Measurements from ENCODE around the gene NAB1. TPM values are rescaled to one million over a fixed set of nuclear protein-coding genes. Genes with fewer than 3 reads are reported as not detected.
"Not testable (repeated sequence)": the region's sequence is repeated elsewhere in the genome, so short reads cannot be mapped to it uniquely, and the experiment has no call there.

NAB1 gene
- total and polyA plus RNA-seq, 4 donors = 35.8 to 88.1 (median 56.5) TPM

GRCh38 chr2:190701586-190701985 lies 52.7 kb downstream of the NAB1 start:
- no peak overlapping the region for H3K27ac ChIP-seq (ENCODE audit: low read depth, low read length)
- DNase-seq (ENCODE audit: low read depth in 4 of 6, low spot score in 6 of 6) = no peak
- no peak overlapping the region for H3K4me3 ChIP-seq (ENCODE audit: low read depth, low read length)
- no peaks in the 10 kb centered on the region for H3K9me3 ChIP-seq (ENCODE audit: control insufficient read depth, insufficient read depth, low read length)
- H3K27me3 ChIP-seq (ENCODE audit: control insufficient read depth, insufficient read depth, low read length) = no peaks in the 10 kb centered on the region
- WGBS (ENCODE audit: insufficient coverage) = 57% methylated on average over 6 of the region's 7 CpGs
- H3K36me3 ChIP-seq (ENCODE audit: control insufficient read depth, insufficient read depth, low read length) = no peaks in the 10 kb centered on the region
- H3K4me1 ChIP-seq (ENCODE audit: control insufficient read depth, insufficient read depth, low read length) = no peaks in the 10 kb centered on the region

- DNase-seq (ENCODE audit: low read depth in 4 of 6, low spot score in 6 of 6) = no peak
- Histone ChIP-seq H3K27ac (ENCODE audit: low read depth, low read length) (no peak overlapping the region), H3K4me3 (ENCODE audit: low read depth, low read length) (no peak overlapping the region), H3K4me1 (ENCODE audit: control insufficient read depth, insufficient read depth, low read length) (no peaks in the 10 kb centered on the region), H3K9me3 (ENCODE audit: control insufficient read depth, insufficient read depth, low read length) (no peaks in the 10 kb centered on the region), H3K27me3 (ENCODE audit: control insufficient read depth, insufficient read depth, low read length) (no peaks in the 10 kb centered on the region), H3K36me3 (ENCODE audit: control insufficient read depth, insufficient read depth, low read length) (no peaks in the 10 kb centered on the region)
- WGBS (ENCODE audit: insufficient coverage) = 99% methylated on average over 4 of the region's 6 CpGs
Measured at GRCh38 chr2:190705280-190705679, 56.4 kb downstream of the NAB1 start.

GRCh38 chr2:190707726-190708125 lies 58.8 kb downstream of the NAB1 start:
- Histone ChIP-seq H3K27ac (ENCODE audit: low read depth, low read length) (no peak overlapping the region), H3K36me3 (ENCODE audit: control insufficient read depth, insufficient read depth, low read length) (no peaks in the 10 kb centered on the region), H3K27me3 (ENCODE audit: control insufficient read depth, insufficient read depth, low read length) (no peaks in the 10 kb centered on the region), H3K4me3 (ENCODE audit: low read depth, low read length) (no peak overlapping the region), H3K9me3 (ENCODE audit: control insufficient read depth, insufficient read depth, low read length) (no peaks in the 10 kb centered on the region), H3K4me1 (ENCODE audit: control insufficient read depth, insufficient read depth, low read length) (no peaks in the 10 kb centered on the region)
- WGBS (ENCODE audit: insufficient coverage) = 100% methylated on average over 1 of the region's 2 CpGs
- DNase-seq (ENCODE audit: low read depth in 4 of 6, low spot score in 6 of 6) = no peak

- not testable (repeated sequence) for DNase-seq (ENCODE audit: low read depth in 4 of 6, low spot score in 6 of 6); H3K27ac ChIP-seq (ENCODE audit: low read depth, low read length); H3K4me1 ChIP-seq (ENCODE audit: control insufficient read depth, insufficient read depth, low read length); H3K9me3 ChIP-seq (ENCODE audit: control insufficient read depth, insufficient read depth, low read length); H3K27me3 ChIP-seq (ENCODE audit: control insufficient read depth, insufficient read depth, low read length); H3K36me3 ChIP-seq (ENCODE audit: control insufficient read depth, insufficient read depth, low read length); H3K4me3 ChIP-seq (ENCODE audit: low read depth, low read length)
Measured at GRCh38 chr2:190708650-190709049, 59.8 kb downstream of the NAB1 start.

GRCh38 chr2:190711069-190711468 lies 62.2 kb downstream of the NAB1 start:
- H3K27me3 ChIP-seq (ENCODE audit: control insufficient read depth, insufficient read depth, low read length) = no peaks in the 10 kb centered on the region
- H3K27ac ChIP-seq (ENCODE audit: low read depth, low read length) = no peak overlapping the region
- DNase-seq (ENCODE audit: low read depth in 4 of 6, low spot score in 6 of 6) = no peak
- no peak overlapping the region for H3K4me3 ChIP-seq (ENCODE audit: low read depth, low read length)
- H3K36me3 ChIP-seq (ENCODE audit: control insufficient read depth, insufficient read depth, low read length) = no peaks in the 10 kb centered on the region
- 91% methylated on average over 4 of the region's 4 CpGs for whole genome bisulfite sequencing (ENCODE audit: insufficient coverage)
- no peaks in the 10 kb centered on the region for H3K4me1 ChIP-seq (ENCODE audit: control insufficient read depth, insufficient read depth, low read length)
- H3K9me3 ChIP-seq (ENCODE audit: control insufficient read depth, insufficient read depth, low read length) = no peaks in the 10 kb centered on the region

- Histone ChIP-seq H3K9me3 (ENCODE audit: control insufficient read depth, insufficient read depth, low read length) (no peaks in the 10 kb centered on the region), H3K27ac (ENCODE audit: low read depth, low read length) (no peak overlapping the region), H3K4me1 (ENCODE audit: control insufficient read depth, insufficient read depth, low read length) (no peaks in the 10 kb centered on the region), H3K27me3 (ENCODE audit: control insufficient read depth, insufficient read depth, low read length) (no peaks in the 10 kb centered on the region), H3K36me3 (ENCODE audit: control insufficient read depth, insufficient read depth, low read length) (no peaks in the 10 kb centered on the region), H3K4me3 (ENCODE audit: low read depth, low read length) (no peak overlapping the region)
- peak in 1 of 6 donors; percentile 61 for DNase-seq (ENCODE audit: low read depth in 4 of 6, low spot score in 6 of 6)
Measured at GRCh38 chr2:190713471-190713870, 64.6 kb downstream of the NAB1 start.

GRCh38 chr2:190714958-190715357 lies 66.1 kb downstream of the NAB1 start:
- Histone ChIP-seq H3K27ac (ENCODE audit: low read depth, low read length) (no peak overlapping the region), H3K4me1 (ENCODE audit: control insufficient read depth, insufficient read depth, low read length) (no peaks in the 10 kb centered on the region), H3K27me3 (ENCODE audit: control insufficient read depth, insufficient read depth, low read length) (no peaks in the 10 kb centered on the region), H3K9me3 (ENCODE audit: control insufficient read depth, insufficient read depth, low read length) (no peaks in the 10 kb centered on the region), H3K36me3 (ENCODE audit: control insufficient read depth, insufficient read depth, low read length) (no peaks in the 10 kb centered on the region), H3K4me3 (ENCODE audit: low read depth, low read length) (no peak overlapping the region)
- DNase-seq (ENCODE audit: low read depth in 4 of 6, low spot score in 6 of 6) = no peak
- WGBS (ENCODE audit: insufficient coverage) = 80% methylated on average over 1 of the region's 5 CpGs

- no peaks in the 10 kb centered on the region for H3K27me3 ChIP-seq (ENCODE audit: control insufficient read depth, insufficient read depth, low read length)
- H3K4me3 ChIP-seq (ENCODE audit: low read depth, low read length) = no peak overlapping the region
- no peak overlapping the region for H3K27ac ChIP-seq (ENCODE audit: low read depth, low read length)
- 80% methylated on average over 1 of the region's 1 CpG for WGBS (ENCODE audit: insufficient coverage)
- no peak for DNase-seq (ENCODE audit: low read depth in 4 of 6, low spot score in 6 of 6)
- no peaks in the 10 kb centered on the region for H3K4me1 ChIP-seq (ENCODE audit: control insufficient read depth, insufficient read depth, low read length)
- H3K36me3 ChIP-seq (ENCODE audit: control insufficient read depth, insufficient read depth, low read length) = no peaks in the 10 kb centered on the region
- no peaks in the 10 kb centered on the region for H3K9me3 ChIP-seq (ENCODE audit: control insufficient read depth, insufficient read depth, low read length)
Measured at GRCh38 chr2:190716176-190716807, 67.4 kb downstream of the NAB1 start.

GRCh38 chr2:190717306-190717705 lies 68.4 kb downstream of the NAB1 start:
- Histone ChIP-seq H3K4me1 (ENCODE audit: control insufficient read depth, insufficient read depth, low read length) (no peaks in the 10 kb centered on the region), H3K9me3 (ENCODE audit: control insufficient read depth, insufficient read depth, low read length) (no peaks in the 10 kb centered on the region), H3K27me3 (ENCODE audit: control insufficient read depth, insufficient read depth, low read length) (no peaks in the 10 kb centered on the region), H3K27ac (ENCODE audit: low read depth, low read length) (no peak overlapping the region), H3K4me3 (ENCODE audit: low read depth, low read length) (no peak overlapping the region), H3K36me3 (ENCODE audit: control insufficient read depth, insufficient read depth, low read length) (no peaks in the 10 kb centered on the region)
- no CpG with 5 or more reads among the region's 3 CpGs for WGBS (ENCODE audit: insufficient coverage)
- DNase-seq (ENCODE audit: low read depth in 4 of 6, low spot score in 6 of 6) = no peak

GRCh38 chr2:190717764-190718651 lies 69.1 kb downstream of the NAB1 start:
- no peaks in the 10 kb centered on the region for H3K27me3 ChIP-seq (ENCODE audit: control insufficient read depth, insufficient read depth, low read length)
- no peak overlapping the region for H3K4me3 ChIP-seq (ENCODE audit: low read depth, low read length)
- H3K27ac ChIP-seq (ENCODE audit: low read depth, low read length) = no peak overlapping the region
- no peaks in the 10 kb centered on the region for H3K4me1 ChIP-seq (ENCODE audit: control insufficient read depth, insufficient read depth, low read length)
- DNase-seq (ENCODE audit: low read depth in 4 of 6, low spot score in 6 of 6) = peak in 2 of 6 donors; percentile 7 to 33
- no peaks in the 10 kb centered on the region for H3K9me3 ChIP-seq (ENCODE audit: control insufficient read depth, insufficient read depth, low read length)
- H3K36me3 ChIP-seq (ENCODE audit: control insufficient read depth, insufficient read depth, low read length) = no peaks in the 10 kb centered on the region
- 87% methylated on average over 13 of the region's 15 CpGs for WGBS (ENCODE audit: insufficient coverage)

Measured in spinal cord (tissue), 10 donors.